Cerebellar cortex (tissue), 1 donor: ENCODE results near the gene PTER.

Experiments
- DNase-seq: peaks from one replicate; pipeline ENCODE4 v3.0.0-alpha.2; 2015; ENCODE audit warnings: low spot score

The PTER gene

DNA sequence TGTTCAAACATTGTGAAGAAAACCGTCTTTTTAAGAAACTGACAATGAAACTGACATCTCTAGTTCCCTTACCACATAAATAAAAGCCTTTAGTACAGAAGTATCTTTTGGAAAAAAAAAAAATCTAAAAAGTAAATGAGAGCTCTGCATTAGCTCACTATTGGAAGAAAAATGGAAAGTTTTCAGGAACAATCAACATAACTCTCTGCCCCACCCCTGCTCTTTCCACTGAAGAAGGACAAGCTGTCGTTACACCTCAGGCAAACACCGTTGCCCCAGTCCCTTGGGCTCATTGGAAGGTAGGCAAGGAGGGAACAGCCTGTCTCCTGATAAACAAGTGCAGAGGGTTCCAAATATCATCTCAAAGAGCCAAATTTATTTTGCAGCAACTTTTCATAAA lies 107.3 kb downstream of the PTER start:
- DNase-seq: no peak

DNA sequence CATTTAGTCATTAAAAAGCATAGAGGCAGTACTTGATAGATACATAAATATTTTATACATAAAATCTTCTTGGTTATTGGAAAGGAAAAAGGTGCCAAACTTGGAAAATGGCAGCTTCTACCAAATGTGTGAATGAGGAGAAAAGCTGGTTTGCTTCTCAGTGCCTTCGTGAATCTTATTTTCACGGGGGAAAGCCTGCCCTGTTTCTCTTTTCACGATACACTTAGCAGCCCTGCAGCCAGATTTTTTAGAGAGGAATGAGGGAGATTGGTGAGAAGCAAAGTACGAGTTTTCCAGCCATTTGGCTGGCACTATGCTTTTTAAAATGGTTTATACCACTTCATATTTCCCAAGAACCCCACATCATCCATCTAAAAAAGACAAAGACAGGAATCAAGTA lies 107.8 kb downstream of the PTER start:
- DNase-seq: no peak

DNA sequence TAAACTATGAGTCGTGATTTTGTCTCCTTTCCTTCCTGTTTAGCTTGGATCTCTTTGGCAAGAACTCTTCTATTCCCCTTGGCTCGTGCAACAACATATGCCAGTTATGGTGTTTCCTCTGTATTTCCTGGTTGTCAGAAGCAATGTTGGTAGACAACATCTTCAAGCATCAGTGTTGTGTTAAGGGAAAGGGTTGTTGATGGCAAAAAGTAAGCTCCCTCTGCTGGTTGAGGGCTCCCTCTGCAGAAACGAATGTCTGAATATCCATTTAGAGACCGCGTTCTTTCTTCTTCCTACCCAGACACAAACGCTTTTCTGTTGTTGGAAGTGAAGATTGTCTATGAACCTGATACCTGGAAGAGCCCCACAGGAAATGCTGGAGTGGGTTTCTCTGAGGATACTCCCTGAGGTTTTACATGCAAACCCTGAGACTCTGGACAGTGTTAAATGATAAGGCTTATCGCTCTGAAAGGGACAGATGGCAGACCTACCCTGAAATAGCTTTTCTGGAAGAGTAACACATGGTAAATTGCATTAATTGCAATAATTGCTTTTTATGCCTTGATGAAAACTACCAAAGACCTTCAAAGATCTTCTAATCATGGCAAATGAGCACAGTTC lies 108.4 kb downstream of the PTER start:
- peak; percentile 78 for DNase-seq

DNA sequence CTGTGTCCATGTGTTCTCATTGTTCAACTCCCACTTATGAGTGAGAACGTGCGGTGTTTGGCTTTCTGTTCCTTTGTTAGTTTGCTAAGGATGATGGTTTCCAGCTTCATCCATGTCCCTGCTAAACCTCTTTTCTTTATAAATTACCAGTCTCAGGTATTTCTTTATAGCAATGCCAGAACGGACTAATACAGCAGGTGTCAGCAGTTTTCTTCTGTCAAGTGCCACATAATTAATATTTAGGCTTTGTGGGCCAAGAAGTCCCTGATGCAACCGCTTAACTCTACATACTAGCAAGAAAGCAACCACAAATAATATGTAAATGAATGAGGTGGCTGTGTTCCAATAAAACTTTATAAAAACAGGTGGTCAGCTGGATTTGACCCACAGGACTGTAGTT lies 111.2 kb downstream of the PTER start:
- DNase-seq: no peak

DNA sequence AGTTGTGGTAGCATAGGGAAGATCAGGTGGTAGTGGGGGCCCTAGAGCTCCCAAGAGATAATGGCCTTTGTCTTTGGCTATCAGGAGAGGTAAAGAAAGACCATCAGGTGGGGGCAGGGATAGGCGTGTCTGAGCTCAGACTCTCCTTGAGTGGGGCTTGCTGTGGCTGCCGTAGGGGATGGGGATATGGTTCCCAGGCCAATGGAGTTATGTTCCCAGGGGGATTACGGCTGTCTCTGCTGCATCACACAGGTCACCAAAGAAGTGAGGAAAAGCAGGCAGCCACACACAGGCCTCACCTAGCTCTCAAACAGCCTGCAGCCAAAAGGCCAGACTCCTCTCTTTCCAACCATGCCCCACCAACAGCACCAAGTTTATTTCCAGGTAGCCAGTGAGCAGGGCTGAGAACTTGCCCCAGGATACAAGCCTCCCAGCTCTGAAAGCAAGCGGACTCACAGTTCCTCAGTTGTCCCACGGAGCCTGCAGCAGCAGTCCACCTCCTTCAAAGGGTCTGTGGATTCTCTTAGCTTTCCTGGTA lies 122.5 kb downstream of the PTER start:
- no peak for DNase-seq

DNA sequence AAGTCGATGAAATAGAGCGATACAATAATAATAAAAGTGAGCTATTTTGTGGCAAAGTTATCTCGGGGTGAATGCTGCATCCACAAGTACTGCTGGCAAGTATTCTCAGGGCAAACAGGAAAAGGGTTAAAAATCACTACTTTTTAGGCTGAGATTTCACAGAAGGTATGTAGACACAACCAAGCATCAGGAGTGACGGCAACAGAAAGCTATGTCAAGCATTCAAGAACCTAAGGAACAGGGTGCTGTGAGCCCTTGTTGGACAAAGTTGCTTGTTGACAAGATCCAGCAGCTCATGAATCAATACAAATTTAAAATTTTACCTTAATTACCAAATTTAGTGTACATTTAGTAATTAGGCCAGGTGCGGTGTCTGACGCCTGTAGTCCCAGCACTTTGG lies 126.1 kb downstream of the PTER start:
- no peak for DNase-seq
